H1 (cell line): ENCODE measurements around the gene TEX9. TPM values are rescaled to one million over a fixed set of nuclear protein-coding genes. Genes with fewer than 3 reads are reported as not detected.

Experiments
- CTCF ChIA-PET: fragments of 300-600 bp; sonication (Branson Sonifier 250); formaldehyde crosslinking; loops from one replicate; lab custom pipeline; 2021; ENCODE audit not compliant: partially characterized antibody; lab: Charles Lee
- POLR2A ChIA-PET: fragments of 300-600 bp; sonication (Branson Sonifier 250); formaldehyde crosslinking; loops from one replicate; lab custom pipeline; 2021; ENCODE audit warnings: inconsistent platforms; ENCODE audit not compliant: partially characterized antibody; lab: Charles Lee
- DNase-seq, 2 experiments: peaks; one replicate each; pipeline versions ENCODE4 v3.0.0 to v3.0.0-alpha.2; 2010 to 2022; ENCODE audit warnings: low spot score in 2 of 2, low read depth in 1 of 2, mixed read lengths in 1 of 2
- FAIRE-seq: peaks from 2 replicates; lab custom pipeline; 2011; peaks lifted over from hg19 to GRCh38; lab: Jason Lieb, UNC
- H2AFZ ChIP-seq: 2 replicates; pipeline ENCODE4 v1.8.1; 2012; ENCODE audit warnings: low read length, inconsistent platforms
- H2AK5ac ChIP-seq: 2 replicates; pipeline ENCODE4 v1.6.1; 2013; ENCODE audit warnings: low read depth, low read length
- H2BK120ac ChIP-seq: replicated peaks from 2 replicates; pipeline ENCODE3; 2013; ENCODE audit warnings: low read depth, low read length, inconsistent platforms
- H2BK12ac ChIP-seq: 2 replicates; pipeline ENCODE4 v1.6.1; 2013; ENCODE audit warnings: low read depth, low read length
- H2BK15ac ChIP-seq: 2 replicates; pipeline ENCODE4 v1.6.1; 2013; ENCODE audit warnings: low read length
- H2BK20ac ChIP-seq: 2 replicates; pipeline ENCODE4 v1.6.1; 2013; ENCODE audit warnings: low read length
- H2BK5ac ChIP-seq: 2 replicates; pipeline ENCODE4 v1.6.1; 2013; ENCODE audit warnings: low read depth, low read length
- H3K14ac ChIP-seq: 2 replicates; pipeline ENCODE4 v1.6.1; 2013; ENCODE audit warnings: inconsistent platforms; ENCODE audit not compliant: insufficient read length
- H3K18ac ChIP-seq: 2 replicates; pipeline ENCODE4 v1.6.1; 2013; ENCODE audit warnings: low read length; ENCODE audit errors: extremely low read depth
- H3K23ac ChIP-seq: 2 replicates; pipeline ENCODE4 v1.6.1; 2013; ENCODE audit warnings: inconsistent platforms; ENCODE audit not compliant: insufficient read length
- H3K23me2 ChIP-seq: 2 replicates; pipeline ENCODE4 v1.6.1; 2013; ENCODE audit warnings: low read depth, low read length
- H3K27ac ChIP-seq: 2 replicates; pipeline ENCODE4 v1.6.1; 2011; ENCODE audit warnings: low read depth, low read length, inconsistent platforms
- H3K27me3 ChIP-seq, 4 experiments: replicated peaks in 1 of 4; 1 replicate in 1 of 4; 2 replicates in 3 of 4; pipeline versions ENCODE4 v1.6.1 to v1.8.1; 2011 to 2013; ENCODE audit warnings: low read length in 3 of 4, mild to moderate bottlenecking in 3 of 4, inconsistent platforms in 2 of 4, mixed read lengths in 2 of 4, moderate library complexity in 1 of 4; ENCODE audit not compliant: control insufficient read depth in 3 of 4, insufficient read depth in 3 of 4; ENCODE audit errors: extremely low read depth in 1 of 4
- H3K36me3 ChIP-seq, 4 experiments: 2 replicates each; pipeline versions ENCODE4 v1.6.1 to v1.8.1; 2011 to 2013; ENCODE audit warnings: mild to moderate bottlenecking in 4 of 4, low read length in 3 of 4, moderate library complexity in 2 of 4, control low read depth in 1 of 4, inconsistent platforms in 1 of 4; ENCODE audit not compliant: insufficient read depth in 4 of 4, control insufficient read depth in 2 of 4
- H3K4ac ChIP-seq: replicated peaks from 2 replicates; pipeline ENCODE3; 2013; ENCODE audit warnings: low read length, low read depth, mixed read lengths, inconsistent platforms; ENCODE audit not compliant: insufficient read length
- H3K4me1 ChIP-seq, 4 experiments: replicated peaks in 1 of 4; 1 replicate in 1 of 4; 2 replicates in 3 of 4; pipeline versions ENCODE4 v1.6.1 to v1.8.1; 2011 to 2013; ENCODE audit warnings: low read length in 3 of 4, inconsistent platforms in 2 of 4, mixed read lengths in 1 of 4; ENCODE audit not compliant: insufficient read depth in 4 of 4, control insufficient read depth in 3 of 4
- H3K4me2 ChIP-seq, 2 experiments: 2 replicates each; pipeline versions ENCODE4 v1.6.1 to v1.8.1; 2011 to 2013; ENCODE audit warnings: low read depth in 2 of 2, low read length in 2 of 2, control low read depth in 1 of 2, inconsistent platforms in 1 of 2, mild to moderate bottlenecking in 1 of 2; ENCODE audit not compliant: insufficient read depth in 1 of 2
- H3K4me3 ChIP-seq, 4 experiments: fragments of 200-600, 300-600 bp in 1 of 4; sonication (generic), shearing (Covaris generic), sonication (Bioruptor Twin) in 1 of 4; 2 replicates each; pipeline versions ENCODE4 v1.5.1 to v1.8.1; 2011 to 2016; ENCODE audit warnings: low read length in 4 of 4, low read depth in 3 of 4, control low read depth in 2 of 4, inconsistent platforms in 2 of 4, mild to moderate bottlenecking in 2 of 4, mixed read lengths in 1 of 4, moderate library complexity in 1 of 4; ENCODE audit not compliant: insufficient read depth in 2 of 4; ENCODE audit errors: extremely low read depth in 1 of 4
- H3K56ac ChIP-seq: replicated peaks from 2 replicates; pipeline ENCODE3; 2013; ENCODE audit warnings: low read depth, mild to moderate bottlenecking, mixed read lengths, low read length, inconsistent platforms; ENCODE audit not compliant: insufficient read length
- H3K79me1 ChIP-seq: 2 replicates; pipeline ENCODE4 v1.6.1; 2013; ENCODE audit warnings: low read depth, low read length, control low read depth
- H3K79me2 ChIP-seq, 2 experiments: 2 replicates each; pipeline versions ENCODE4 v1.6.1 to v1.8.1; 2012 to 2013; ENCODE audit warnings: low read length in 2 of 2, mild to moderate bottlenecking in 2 of 2, inconsistent platforms in 1 of 2; ENCODE audit not compliant: insufficient read depth in 2 of 2, control insufficient read depth in 1 of 2
- H3K9ac ChIP-seq, 4 experiments: replicated peaks in 1 of 4; 1 replicate in 1 of 4; 2 replicates in 3 of 4; pipeline versions ENCODE4 v1.6.1 to v1.8.1; 2011 to 2013; ENCODE audit warnings: low read depth in 3 of 4, low read length in 3 of 4, control low read depth in 2 of 4, mild to moderate bottlenecking in 2 of 4, moderate library complexity in 2 of 4, inconsistent platforms in 1 of 4; ENCODE audit errors: extremely low read depth in 1 of 4
- H3K9me3 ChIP-seq, 2 experiments: 2 replicates each; pipeline versions ENCODE4 v1.6.1 to v1.8.1; 2012 to 2013; ENCODE audit warnings: mild to moderate bottlenecking in 2 of 2, moderate library complexity in 2 of 2, control low read depth in 1 of 2, inconsistent platforms in 1 of 2, low read depth in 1 of 2, low read length in 1 of 2, mixed read lengths in 1 of 2; ENCODE audit not compliant: insufficient read depth in 2 of 2
- H4K20me1 ChIP-seq, 2 experiments: replicated peaks in 1 of 2; 2 replicates each; pipeline versions ENCODE3 to v1.8.1; 2011 to 2013; ENCODE audit warnings: inconsistent platforms in 2 of 2, low read length in 2 of 2, mild to moderate bottlenecking in 1 of 2; ENCODE audit not compliant: insufficient read depth in 2 of 2, control insufficient read depth in 1 of 2
- H4K5ac ChIP-seq: 2 replicates; pipeline ENCODE4 v1.6.1; 2013; ENCODE audit warnings: low read length, low read depth, mixed read lengths, inconsistent platforms; ENCODE audit not compliant: insufficient read length
- H4K8ac ChIP-seq: 2 replicates; pipeline ENCODE4 v1.8.0; 2013; ENCODE audit warnings: mild to moderate bottlenecking, moderate library complexity, low read length, inconsistent platforms; ENCODE audit not compliant: insufficient read depth; ENCODE audit errors: extremely low read depth
- H4K91ac ChIP-seq: replicated peaks from 2 replicates; pipeline ENCODE3; 2013; ENCODE audit warnings: low read length, mixed read lengths, inconsistent platforms; ENCODE audit not compliant: insufficient read length
- MAFK ChIP-seq: IDR thresholded peaks from 2 replicates; pipeline ENCODE4 v1.6.1; 2012; ENCODE audit warnings: low read depth, mild to moderate bottlenecking, improper control_type of control experiment, low read length
- RBBP5 ChIP-seq: IDR thresholded peaks from 2 replicates; pipeline ENCODE4 v1.7.1; 2012; ENCODE audit warnings: low read depth, mild to moderate bottlenecking, inconsistent platforms, low read length, moderate library complexity, borderline replicate concordance
- TBP ChIP-seq: IDR thresholded peaks from 2 replicates; pipeline ENCODE4 v1.6.1; 2011; ENCODE audit warnings: low read depth, low read length, improper control_type of control experiment
- WGBS, 2 experiments: shearing (Covaris generic) in 1 of 2; methylation state at CpG; one replicate each; pipeline versions ENCODE4 v1.1.6 to v1.1.7; 2013 to 2015; ENCODE audit warnings: low lambda C conversion rate in 2 of 2, mixed read lengths in 2 of 2, inconsistent platforms in 1 of 2, low coverage in 1 of 2, missing lambda C conversion rate in 1 of 2; ENCODE audit not compliant: insufficient replicate concordance in 2 of 2, insufficient coverage in 1 of 2, insufficient read length in 1 of 2; ENCODE audit errors: extremely low coverage in 1 of 2, missing lambda C conversion rate in 1 of 2; 5-methylcytosine and 5-hydroxymethylcytosine counted together
- polyA plus RNA-seq, 7 experiments: library from polyadenylated mRNA; depleted of rRNA in 3 of 7; stranded (reverse) in 5 of 7; unstranded in 2 of 7; fragments of >200 nt in 5 of 7; fragments of 200-250 nt in 2 of 7; gene quantifications; 1 replicate in 5 of 7; 2 replicates in 1 of 7; 4 replicates in 1 of 7; pipeline versions ENCODE4 v1.2.1 to v1.2.3, GENCODE V29; 2011 to 2013; ENCODE audit warnings: missing spikeins in 2 of 7, mixed read lengths in 2 of 7
- total RNA-seq: library from RNA; stranded (reverse); fragmentation: NEBNext Ultra II Directional; extraction: Animal tissue kit (Norgen Biotek cat#: 25700); gene quantifications from 2 replicates; pipeline ENCODE4 v1.2.1, GENCODE V29; 2021

TEX9 gene
- total and polyA plus RNA-seq, 2 of the 8 experiments (the other 6 are each of a cell fraction or from before 2014, with no cell fraction given) = 3.4 to 12.3 TPM

DNA sequence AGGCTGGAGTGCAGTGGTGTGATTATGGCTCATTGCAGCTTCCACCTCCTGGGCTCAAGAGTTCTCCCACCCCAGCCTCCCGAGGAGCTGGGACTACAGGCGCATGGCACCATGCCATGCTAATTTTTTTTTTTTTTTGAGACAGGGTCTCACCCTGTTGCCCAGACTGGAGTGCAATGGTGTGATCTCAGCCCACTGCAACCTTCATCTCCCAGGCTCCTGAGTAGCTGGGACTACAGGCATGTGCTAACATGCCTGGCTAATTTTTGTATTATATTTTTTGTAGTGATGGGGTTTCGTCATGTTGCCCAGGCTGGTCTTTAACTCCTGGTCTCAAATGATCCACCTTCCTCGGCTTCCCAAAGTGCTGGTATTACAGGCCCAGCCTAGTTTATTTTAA, 4.0 kb downstream of the TEX9 start:
- Histone ChIP-seq H4K20me1 (no peaks in the 10 kb centered on the region), H3K4me2 (no peak overlapping the region), H3K4me1 (no peaks in the 10 kb centered on the region; a peak in 1 of 7 replicates), H4K8ac (no peak overlapping the region), H3K79me1 (no peaks in the 10 kb centered on the region; the same call in 1 of the 2 replicates), H2BK15ac (no peak overlapping the region), H2BK12ac (no peak overlapping the region), H3K4ac (no peak overlapping the region), H3K36me3 (no peaks in the 10 kb centered on the region), H3K27me3 (no peaks in the 10 kb centered on the region), H3K14ac (no peak overlapping the region), H2AFZ (no peak overlapping the region), H3K56ac (no peak overlapping the region), H2AK5ac (no peak overlapping the region), H3K23me2 (peaks cover 5% of the 10 kb centered on the region), H3K27ac (no peak overlapping the region), H3K4me3 (no peak overlapping the region), H2BK5ac (no peak overlapping the region), H3K23ac (no peak overlapping the region), H3K9ac (no peak overlapping the region), H2BK20ac (no peak overlapping the region), H3K9me3 (no peaks in the 10 kb centered on the region), H4K5ac (no peak overlapping the region), H2BK120ac (no peak overlapping the region), H3K79me2 (peaks cover 0 to 11% of the 10 kb centered on the region in 2 experiments; a peak in 1 of 4 replicates), H3K18ac (no peak overlapping the region), H4K91ac (no peak overlapping the region)
- CTCF ChIA-PET = no interaction called here
- WGBS, 2 experiments = 96% methylated on average over 3 of the region's 4 CpGs; no CpG with 5 or more reads in 1 of the 2 experiments
- DNase-seq (no peak), FAIRE-seq (no peak)
- POLR2A ChIA-PET = no interaction called here
- no peak for TF ChIP-seq MAFK
- TF ChIP-seq TBP = no peak
- no peak for TF ChIP-seq RBBP5
